IgD-negative memory B cell (primary cell): ENCODE measurements around the gene ERVFRD-1. TPM values are rescaled to one million over a fixed set of nuclear protein-coding genes. Genes with fewer than 3 reads are reported as not detected.

Experiments
- H3K27ac Mint-ChIP-seq, 3 donors: one replicate each; pipeline ENCODE4 v1.8.0; 2020 to 2022; ENCODE audit warnings: mild to moderate bottlenecking in 3 of 3, mixed read lengths in 3 of 3, moderate library complexity in 1 of 3
- H3K27me3 Mint-ChIP-seq: one replicate; pipeline ENCODE4 v1.8.0; 2021; ENCODE audit warnings: mixed read lengths
- H3K36me3 Mint-ChIP-seq: one replicate; pipeline ENCODE4 v1.8.0; 2020; ENCODE audit warnings: mild to moderate bottlenecking, mixed read lengths
- H3K4me1 Mint-ChIP-seq, 3 donors: one replicate each; pipeline ENCODE4 v1.8.0; 2020 to 2022; ENCODE audit warnings: mixed read lengths in 3 of 3, mild to moderate bottlenecking in 1 of 3
- H3K4me3 Mint-ChIP-seq, 4 donors: one replicate each; pipeline ENCODE4 v1.8.0; 2020 to 2022; ENCODE audit warnings: mild to moderate bottlenecking in 4 of 4, mixed read lengths in 4 of 4, moderate library complexity in 3 of 4
- H3K9me3 Mint-ChIP-seq, 3 donors: one replicate each; pipeline ENCODE4 v1.8.0; 2020 to 2021; ENCODE audit warnings: mixed read lengths in 3 of 3, mild to moderate bottlenecking in 1 of 3
- polyA plus RNA-seq: library from polyadenylated mRNA; unstranded; fragments of 300-500 nt; fragmentation: Illumina TruSeq; gene quantifications from one replicate; pipeline ENCODE4 v1.2.3, GENCODE V29; 2021

The ERVFRD-1 gene
- polyA plus RNA-seq = not detected

DNA sequence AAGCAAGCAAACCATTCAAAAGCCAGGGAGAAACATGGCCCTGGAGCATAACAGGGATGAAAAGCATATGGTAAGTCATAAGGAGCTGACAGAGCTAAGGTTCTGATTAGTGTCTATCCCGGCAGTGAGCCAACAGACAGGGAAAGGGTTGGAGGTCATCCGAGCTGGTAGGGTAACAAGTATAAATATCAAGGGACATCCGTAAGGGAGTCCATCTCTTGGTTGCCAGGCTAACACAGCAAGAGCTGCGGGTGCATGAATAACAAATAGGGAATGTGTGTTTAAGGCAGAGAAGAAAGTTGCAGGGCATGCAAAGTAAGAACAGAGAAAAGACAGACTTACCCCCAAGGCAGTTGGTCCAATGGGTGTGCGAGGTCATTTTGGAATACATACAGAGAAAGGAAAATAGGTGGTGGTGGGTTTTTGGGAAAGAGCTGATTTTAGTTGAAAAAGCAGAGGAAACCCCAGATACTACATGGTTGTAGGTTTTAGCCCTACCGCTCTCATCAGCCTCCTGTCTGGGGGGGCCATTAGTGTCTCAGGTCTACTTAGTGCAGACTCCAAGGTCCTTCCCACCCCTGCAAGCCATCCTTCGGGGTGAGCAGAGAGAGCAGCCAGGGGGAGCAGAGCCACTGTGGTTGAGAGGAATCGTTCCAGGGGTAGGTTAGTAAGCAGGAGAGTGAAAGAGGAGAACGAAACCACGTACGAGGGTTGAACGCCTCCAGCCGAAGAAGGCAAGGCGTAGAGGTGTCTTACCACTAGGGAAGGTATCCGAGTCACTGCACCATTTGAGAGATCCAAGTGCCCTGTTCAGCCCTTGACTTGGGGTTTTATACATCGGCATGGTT, at the start of gene ERVFRD-1:
TSS of gene ERVFRD-1 (minus strand) at position 805 of the 848 bp plus-strand sequence. CDS start 6,415 bp downstream, outside the sequence.
- Mint-ChIP-seq H3K27ac (peak within 1 kb of the TSS in 1 of 3 donors; percentile 63), H3K4me3 (peak within 1 kb of the TSS in 2 of 4 donors; percentile 9 to 74), H3K27me3 (no peaks in the 10 kb centered on the region)

GRCh38 chr6:11160199-11160598, 48.7 kb upstream of the ERVFRD-1 start:
- Mint-ChIP-seq H3K9me3 (no peaks in the 10 kb centered on the region), H3K27me3 (no peaks in the 10 kb centered on the region), H3K36me3 (peaks cover 2% of the 10 kb centered on the region), H3K4me1 (no peaks in the 10 kb centered on the region), H3K27ac (no peak overlapping the region), H3K4me3 (no peak overlapping the region)

More for the DNA sequence above, at the start of gene ERVFRD-1:
- no peaks in the 10 kb centered on the region for H3K9me3 Mint-ChIP-seq
- H3K36me3 Mint-ChIP-seq = peaks cover 3% of the 10 kb centered on the region
- peaks cover 1 to 14% (median 2%) of the 10 kb centered on the region in 3 donors for H3K4me1 Mint-ChIP-seq

DNA sequence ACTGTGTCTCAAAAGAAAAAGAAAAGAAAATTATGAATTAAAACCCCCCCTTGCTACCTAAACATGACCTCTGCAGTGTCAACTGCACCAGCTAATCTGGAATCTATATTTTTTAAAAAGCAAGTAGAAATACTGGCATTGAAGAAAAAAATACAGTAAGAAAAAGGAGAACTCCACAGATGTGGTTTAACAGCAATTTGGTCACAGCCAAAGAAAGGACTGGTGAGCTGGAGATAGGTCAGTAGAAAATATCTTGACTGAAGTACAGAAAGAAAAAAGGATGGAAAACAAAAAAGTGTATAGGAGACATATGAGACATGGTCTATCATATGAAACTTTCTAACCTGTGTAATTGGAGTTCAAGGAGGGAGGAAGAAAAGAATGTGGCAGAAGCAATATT, 44.1 kb upstream of the ERVFRD-1 start:
- Mint-ChIP-seq H3K27ac (no peak overlapping the region), H3K36me3 (peaks cover 4% of the 10 kb centered on the region), H3K4me3 (peak overlapping the region in 1 of 4 donors; percentile 1), H3K4me1 (peaks cover 0 to 9% (median 0%) of the 10 kb centered on the region in 3 donors), H3K27me3 (no peaks in the 10 kb centered on the region), H3K9me3 (peaks cover 0 to 2% (median 0%) of the 10 kb centered on the region in 3 donors)

DNA sequence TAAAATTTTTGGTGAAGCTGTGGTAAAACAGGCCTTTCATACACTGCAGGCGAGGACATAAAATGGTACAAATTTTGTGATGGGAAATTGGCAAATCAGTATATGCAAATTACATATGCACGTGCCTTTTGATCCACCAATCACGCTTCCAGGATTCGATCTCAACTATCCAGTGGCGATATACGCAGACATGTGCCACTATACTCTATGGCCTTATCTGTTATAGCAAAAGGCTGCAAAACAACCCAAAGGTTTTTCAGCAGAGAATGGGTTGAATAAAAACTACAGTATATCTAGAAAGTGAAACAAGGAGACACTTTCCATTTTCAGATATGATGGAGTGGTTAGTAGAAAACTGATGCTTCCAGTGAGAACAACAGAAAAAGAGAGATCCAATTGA, 41.9 kb upstream of the ERVFRD-1 start:
- no peak overlapping the region for H3K27ac Mint-ChIP-seq
- H3K9me3 Mint-ChIP-seq = peaks cover 0 to 4% (median 0%) of the 10 kb centered on the region in 3 donors
- peaks cover 0 to 9% (median 2%) of the 10 kb centered on the region in 3 donors for H3K4me1 Mint-ChIP-seq
- H3K27me3 Mint-ChIP-seq = no peaks in the 10 kb centered on the region
- H3K36me3 Mint-ChIP-seq = peaks cover 4% of the 10 kb centered on the region
- H3K4me3 Mint-ChIP-seq = peak overlapping the region; percentile 76 to 90 (median 82)

- Mint-ChIP-seq H3K27ac (no peak overlapping the region), H3K4me3 (no peak overlapping the region), H3K9me3 (peaks cover 0 to 4% (median 0%) of the 10 kb centered on the region in 3 donors), H3K27me3 (no peaks in the 10 kb centered on the region), H3K4me1 (peaks cover 0 to 9% (median 2%) of the 10 kb centered on the region in 3 donors), H3K36me3 (peaks cover 4% of the 10 kb centered on the region)
Measured at GRCh38 chr6:11152581-11152980, 41.1 kb upstream of the ERVFRD-1 start.

GRCh38 chr6:11151488-11151887, 40.0 kb upstream of the ERVFRD-1 start:
- peaks cover 0 to 4% (median 0%) of the 10 kb centered on the region in 3 donors for H3K9me3 Mint-ChIP-seq
- H3K36me3 Mint-ChIP-seq = peaks cover 2% of the 10 kb centered on the region
- no peak overlapping the region for H3K4me3 Mint-ChIP-seq
- peaks cover 0 to 9% (median 2%) of the 10 kb centered on the region in 3 donors for H3K4me1 Mint-ChIP-seq
- H3K27me3 Mint-ChIP-seq = no peaks in the 10 kb centered on the region
- H3K27ac Mint-ChIP-seq = no peak overlapping the region

DNA sequence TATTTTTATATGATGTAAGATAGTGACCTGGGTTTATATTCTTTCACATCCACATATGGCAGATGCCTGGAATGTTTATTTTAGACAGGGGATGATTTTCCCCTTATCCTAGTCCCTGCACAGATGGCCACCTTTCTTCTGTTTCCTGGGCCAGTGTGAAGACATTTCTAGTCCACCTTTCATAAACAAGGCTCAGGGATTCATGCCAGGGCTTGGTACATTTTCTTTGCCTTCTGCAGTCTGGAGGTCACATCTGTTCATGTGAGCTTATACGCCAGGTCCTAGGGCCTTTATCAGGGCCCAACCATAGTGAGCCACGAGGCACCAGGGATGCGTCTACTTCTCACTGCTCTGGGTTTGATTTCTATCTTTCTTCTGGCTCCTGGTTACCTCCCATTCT, 38.0 kb upstream of the ERVFRD-1 start:
- H3K9me3 Mint-ChIP-seq = peaks cover 0 to 2% (median 0%) of the 10 kb centered on the region in 3 donors
- no peaks in the 10 kb centered on the region for H3K27me3 Mint-ChIP-seq
- peak overlapping the region in 1 of 3 donors; percentile 69 for H3K27ac Mint-ChIP-seq

GRCh38 chr6:11146117-11146826, 34.7 kb upstream of the ERVFRD-1 start:
- Mint-ChIP-seq H3K9me3 (peaks cover 0 to 2% (median 0%) of the 10 kb centered on the region in 3 donors), H3K4me1 (peaks cover 0 to 2% (median 0%) of the 10 kb centered on the region in 3 donors), H3K4me3 (no peak overlapping the region), H3K36me3 (peaks cover 1% of the 10 kb centered on the region), H3K27ac (no peak overlapping the region), H3K27me3 (no peaks in the 10 kb centered on the region)

More for the DNA sequence above, 38.0 kb upstream of the ERVFRD-1 start:
- Mint-ChIP-seq H3K4me1 (peaks cover 0 to 9% (median 2%) of the 10 kb centered on the region in 3 donors), H3K36me3 (no peaks in the 10 kb centered on the region), H3K4me3 (no peak overlapping the region)

- H3K27ac Mint-ChIP-seq = peak overlapping the region in 1 of 3 donors; percentile 48
- peaks cover 0 to 7% (median 0%) of the 10 kb centered on the region in 3 donors for H3K4me1 Mint-ChIP-seq
- H3K27me3 Mint-ChIP-seq = no peaks in the 10 kb centered on the region
- H3K4me3 Mint-ChIP-seq = no peak overlapping the region
- H3K9me3 Mint-ChIP-seq = no peaks in the 10 kb centered on the region
- H3K36me3 Mint-ChIP-seq = peaks cover 1% of the 10 kb centered on the region
Measured at GRCh38 chr6:11144393-11144851, 32.9 kb upstream of the ERVFRD-1 start.

GRCh38 chr6:11143394-11144371, 32.2 kb upstream of the ERVFRD-1 start:
- no peaks in the 10 kb centered on the region for H3K27me3 Mint-ChIP-seq
- H3K4me1 Mint-ChIP-seq = peaks cover 2 to 7% (median 7%) of the 10 kb centered on the region in 3 donors
- H3K4me3 Mint-ChIP-seq = no peak overlapping the region
- H3K27ac Mint-ChIP-seq = no peak overlapping the region
- no peaks in the 10 kb centered on the region for H3K9me3 Mint-ChIP-seq
- peaks cover 1% of the 10 kb centered on the region for H3K36me3 Mint-ChIP-seq

DNA sequence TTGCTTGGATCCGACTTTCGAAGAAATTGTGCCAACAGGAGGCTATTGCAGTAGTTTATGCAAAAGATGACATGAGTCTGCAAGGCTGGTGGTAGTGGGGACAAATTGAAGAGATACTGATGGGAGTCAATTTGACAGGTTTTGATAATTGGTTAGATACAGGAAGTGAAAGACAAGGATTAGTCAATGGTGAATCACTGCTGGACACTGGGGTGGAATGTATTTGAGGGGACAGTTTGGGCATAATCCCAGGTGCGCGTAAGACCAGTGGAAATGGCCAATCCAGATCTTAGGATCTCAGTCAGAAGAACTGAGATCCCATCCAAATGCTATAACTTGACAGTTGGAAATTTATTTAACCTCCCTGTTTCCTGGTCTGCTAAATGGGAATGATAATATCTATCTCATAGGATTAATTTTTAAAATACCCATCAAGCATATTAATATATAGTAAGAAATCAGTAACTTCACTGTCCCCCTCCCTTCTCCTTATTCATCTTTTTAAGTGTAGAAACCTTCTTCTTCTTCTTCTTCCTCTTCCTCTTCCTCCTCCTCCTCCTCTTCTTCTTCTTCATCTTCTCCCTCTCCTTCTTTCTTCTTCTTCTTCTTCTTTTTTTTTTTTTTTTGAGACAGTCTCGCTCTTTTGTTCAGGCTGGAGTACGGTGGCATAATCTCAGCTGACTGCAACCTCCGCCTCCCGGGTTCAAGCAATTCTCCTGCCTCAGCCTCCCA, 30.9 kb upstream of the ERVFRD-1 start:
- Mint-ChIP-seq H3K4me3 (no peak overlapping the region), H3K27ac (no peak overlapping the region), H3K36me3 (peaks cover 1% of the 10 kb centered on the region), H3K4me1 (peaks cover 2 to 7% (median 5%) of the 10 kb centered on the region in 3 donors), H3K9me3 (no peaks in the 10 kb centered on the region), H3K27me3 (no peaks in the 10 kb centered on the region)

DNA sequence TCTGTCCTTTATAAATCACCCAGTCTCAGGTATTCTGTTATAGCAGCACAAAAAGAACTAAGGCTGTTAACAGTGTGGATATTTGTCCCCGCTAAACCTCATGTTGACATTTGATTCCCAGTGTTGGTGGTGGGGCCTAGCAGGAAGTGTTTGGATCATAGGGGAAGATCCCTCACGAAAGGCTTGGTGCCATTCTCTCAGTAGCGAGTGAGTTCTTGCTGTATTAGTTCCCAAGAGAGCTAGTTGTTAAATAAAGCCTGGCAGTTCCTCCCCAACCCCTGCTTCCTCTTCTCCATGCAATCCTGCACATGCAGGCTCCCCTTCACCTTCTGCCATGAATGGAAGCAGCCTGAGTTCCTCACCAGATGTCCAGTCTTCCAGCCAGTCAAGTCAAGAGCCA, 29.8 kb upstream of the ERVFRD-1 start:
- Mint-ChIP-seq H3K9me3 (no peaks in the 10 kb centered on the region), H3K27me3 (no peaks in the 10 kb centered on the region), H3K27ac (no peak overlapping the region), H3K4me1 (peaks cover 2 to 7% (median 5%) of the 10 kb centered on the region in 3 donors), H3K36me3 (peaks cover 1% of the 10 kb centered on the region), H3K4me3 (no peak overlapping the region)

GRCh38 chr6:11140056-11140455, 28.5 kb upstream of the ERVFRD-1 start:
- Mint-ChIP-seq H3K27ac (no peak overlapping the region), H3K36me3 (peaks cover 3% of the 10 kb centered on the region), H3K4me3 (no peak overlapping the region), H3K4me1 (peaks cover 2 to 7% (median 5%) of the 10 kb centered on the region in 3 donors), H3K9me3 (no peaks in the 10 kb centered on the region), H3K27me3 (no peaks in the 10 kb centered on the region)
